Subcutaneous abdominal adipose tissue (tissue), 5 donors: Measurements from ENCODE around the gene ITIH3.

Source experiments
- H3K27ac ChIP-seq: one replicate; pipeline ENCODE4 v1.7.0; 2013; ENCODE audit warnings: low read depth, mild to moderate bottlenecking, inconsistent platforms, low read length, moderate library complexity
- H3K27me3 ChIP-seq, 5 donors: one replicate each; pipeline ENCODE4 v1.7.0; 2013; ENCODE audit warnings: low read length in 5 of 5, inconsistent platforms in 1 of 5; ENCODE audit not compliant: control insufficient read depth in 5 of 5, insufficient read depth in 4 of 5
- H3K36me3 ChIP-seq, 5 donors: one replicate each; pipeline ENCODE4 v1.7.0; 2013; ENCODE audit warnings: low read length in 5 of 5; ENCODE audit not compliant: control insufficient read depth in 5 of 5, insufficient read depth in 5 of 5
- H3K4me1 ChIP-seq, 5 donors: one replicate each; pipeline ENCODE4 v1.7.0; 2013; ENCODE audit warnings: low read length in 5 of 5, mild to moderate bottlenecking in 3 of 5, moderate library complexity in 1 of 5; ENCODE audit not compliant: control insufficient read depth in 5 of 5, insufficient read depth in 5 of 5
- H3K4me3 ChIP-seq, 5 donors: one replicate each; pipeline ENCODE4 v1.7.0; 2013; ENCODE audit warnings: low read length in 5 of 5, low read depth in 1 of 5
- H3K9ac ChIP-seq, 5 donors: one replicate each; pipeline ENCODE4 v1.7.0; 2013; ENCODE audit warnings: low read length in 5 of 5, mild to moderate bottlenecking in 4 of 5, moderate library complexity in 3 of 5
- H3K9me3 ChIP-seq, 5 donors: one replicate each; pipeline ENCODE4 v1.7.0; 2013; ENCODE audit warnings: low read length in 5 of 5; ENCODE audit not compliant: control insufficient read depth in 5 of 5
- donor health status: healthy.
- donor health status: healthy.
- donor health status: healthy.
- donor health status: healthy.
- donor health status: healthy.

Gene ITIH3

GRCh38 chr3:52787672-52788625, 6.6 kb upstream of the ITIH3 start:
- Histone ChIP-seq H3K4me3 (no peak overlapping the region), H3K36me3 (no peaks in the 10 kb centered on the region), H3K27me3 (peaks cover 0 to 7% (median 4%) of the 10 kb centered on the region in 5 donors), H3K9me3 (no peaks in the 10 kb centered on the region), H3K9ac (no peak overlapping the region), H3K27ac (no peak overlapping the region), H3K4me1 (peaks cover 0 to 9% (median 6%) of the 10 kb centered on the region in 5 donors)

GRCh38 chr3:52788890-52789745, 5.5 kb upstream of the ITIH3 start:
- Histone ChIP-seq H3K27me3 (peaks cover 0 to 4% (median 2%) of the 10 kb centered on the region in 5 donors), H3K27ac (no peak overlapping the region), H3K4me1 (peaks cover 0 to 9% (median 6%) of the 10 kb centered on the region in 5 donors), H3K36me3 (no peaks in the 10 kb centered on the region), H3K4me3 (no peak overlapping the region), H3K9me3 (no peaks in the 10 kb centered on the region), H3K9ac (no peak overlapping the region)

GRCh38 chr3:52789746-52790040, 4.9 kb upstream of the ITIH3 start:
- no peak overlapping the region for H3K9ac ChIP-seq
- H3K27ac ChIP-seq = no peak overlapping the region
- peaks cover 0 to 9% (median 6%) of the 10 kb centered on the region in 5 donors for H3K4me1 ChIP-seq
- H3K4me3 ChIP-seq = no peak overlapping the region
- no peaks in the 10 kb centered on the region for H3K9me3 ChIP-seq
- H3K36me3 ChIP-seq = no peaks in the 10 kb centered on the region
- peaks cover 0 to 4% (median 2%) of the 10 kb centered on the region in 5 donors for H3K27me3 ChIP-seq

- Histone ChIP-seq H3K4me3 (no peak overlapping the region), H3K27me3 (peaks cover 0 to 4% (median 2%) of the 10 kb centered on the region in 5 donors), H3K36me3 (no peaks in the 10 kb centered on the region), H3K4me1 (peaks cover 0 to 9% (median 6%) of the 10 kb centered on the region in 5 donors), H3K27ac (no peak overlapping the region), H3K9me3 (no peaks in the 10 kb centered on the region), H3K9ac (no peak overlapping the region)
Observed at GRCh38 chr3:52790337-52790736, 4.3 kb upstream of the ITIH3 start.

GRCh38 chr3:52790741-52791140, 3.9 kb upstream of the ITIH3 start:
- no peak overlapping the region for H3K9ac ChIP-seq
- no peaks in the 10 kb centered on the region for H3K9me3 ChIP-seq

GRCh38 chr3:52791366-52791765, 3.2 kb upstream of the ITIH3 start:
- no peak overlapping the region for H3K4me3 ChIP-seq
- no peaks in the 10 kb centered on the region for H3K36me3 ChIP-seq
- no peaks in the 10 kb centered on the region for H3K9me3 ChIP-seq
- no peak overlapping the region for H3K27ac ChIP-seq
- H3K4me1 ChIP-seq = peaks cover 0 to 9% (median 6%) of the 10 kb centered on the region in 5 donors
- no peak overlapping the region for H3K9ac ChIP-seq
- peaks cover 0 to 4% (median 2%) of the 10 kb centered on the region in 5 donors for H3K27me3 ChIP-seq

More at GRCh38 chr3:52790741-52791140, 3.9 kb upstream of the ITIH3 start:
- Histone ChIP-seq H3K27me3 (peaks cover 0 to 4% (median 2%) of the 10 kb centered on the region in 5 donors), H3K4me1 (peaks cover 0 to 9% (median 6%) of the 10 kb centered on the region in 5 donors), H3K4me3 (no peak overlapping the region), H3K36me3 (no peaks in the 10 kb centered on the region), H3K27ac (no peak overlapping the region)

- Histone ChIP-seq H3K27ac (no peak overlapping the region), H3K4me1 (peaks cover 0 to 9% (median 6%) of the 10 kb centered on the region in 5 donors), H3K27me3 (peaks cover 0 to 4% (median 2%) of the 10 kb centered on the region in 5 donors), H3K4me3 (no peak overlapping the region), H3K36me3 (no peaks in the 10 kb centered on the region), H3K9me3 (no peaks in the 10 kb centered on the region), H3K9ac (no peak overlapping the region)
Observed at GRCh38 chr3:52791928-52792327, 2.7 kb upstream of the ITIH3 start.

GRCh38 chr3:52792413-52792812, 2.2 kb upstream of the ITIH3 start:
- H3K27ac ChIP-seq = no peak overlapping the region

GRCh38 chr3:52792961-52793695, 1.5 kb upstream of the ITIH3 start:
- Histone ChIP-seq H3K9ac (no peak overlapping the region), H3K27me3 (peaks cover 0 to 4% (median 2%) of the 10 kb centered on the region in 5 donors), H3K27ac (no peak overlapping the region), H3K9me3 (no peaks in the 10 kb centered on the region), H3K4me1 (peaks cover 0 to under 1% (median 0%) of the 10 kb centered on the region in 5 donors), H3K4me3 (no peak overlapping the region), H3K36me3 (no peaks in the 10 kb centered on the region)

More at GRCh38 chr3:52792413-52792812, 2.2 kb upstream of the ITIH3 start:
- H3K9ac ChIP-seq = no peak overlapping the region
- H3K36me3 ChIP-seq = no peaks in the 10 kb centered on the region
- peaks cover 0 to 4% (median 2%) of the 10 kb centered on the region in 5 donors for H3K27me3 ChIP-seq
- H3K9me3 ChIP-seq = no peaks in the 10 kb centered on the region
- H3K4me3 ChIP-seq = no peak overlapping the region
- peaks cover 0 to 8% (median 5%) of the 10 kb centered on the region in 5 donors for H3K4me1 ChIP-seq
